K562 (cell line): ENCODE results near the gene ATL2. TPM values are rescaled to one million over a fixed set of nuclear protein-coding genes. Genes with fewer than 3 reads are reported as not detected.

Experiments used
- ATAC-seq: fragments of 200-7000 bp; cut with Tn5 transposase; 3 replicates; pipeline ENCODE4 v1.9.1; 2020; ENCODE audit warnings: moderate library complexity
- BruUV-seq: library from RNA; stranded (reverse); fragments of 400-500 nt; replicated peaks from 2 replicates; lab custom pipeline; 2021; lab: Mats Ljungman, UMichigan
- CTCF ChIA-PET: fragments of 300-600 bp; formaldehyde crosslinking; extraction: SDS; loops from one replicate; lab custom pipeline; 2021; ENCODE audit warnings: low intra/inter-chr PET ratio; lab: Yijun Ruan, JAX
- POLR2A ChIA-PET: fragments of 300-600, 350-650 bp; sonication (Branson Sonifier 250); formaldehyde crosslinking; extraction: SDS; loops from one replicate; lab custom pipeline; 2021; ENCODE audit warnings: antibody characterized with exemption, inconsistent platforms; lab: Yijun Ruan, JAX
- DNase-seq, 4 experiments: peaks; one replicate each; pipeline versions ENCODE4 v3.0.0 to v3.0.0-alpha.2; 2011 to 2018; ENCODE audit warnings: low spot score in 3 of 4, mixed read lengths in 3 of 4; ENCODE audit errors: extremely low read depth in 1 of 4
- FAIRE-seq: peaks from 2 replicates; lab custom pipeline; 2011; peaks lifted over from hg19 to GRCh38; lab: Jason Lieb, UNC
- H2AFZ ChIP-seq: 2 replicates; pipeline ENCODE4 v1.6.0; 2011; ENCODE audit warnings: low read depth, low read length, control low read depth, inconsistent platforms
- H3K27ac ChIP-seq: fragments of 200-600 bp; 3 replicates; pipeline ENCODE4 v1.8.0; 2011; ENCODE audit warnings: low read depth, mild to moderate bottlenecking, control low read depth, inconsistent platforms, low read length, moderate library complexity, mixed read lengths; ENCODE audit errors: extremely low read depth
- H3K27me3 ChIP-seq, 2 experiments: fragments of 300-600 bp in 1 of 2; 2 replicates in 1 of 2; 3 replicates in 1 of 2; pipeline versions ENCODE4 v1.6.0 to v1.8.0; 2011; ENCODE audit warnings: inconsistent platforms in 2 of 2, low read length in 2 of 2, mild to moderate bottlenecking in 1 of 2, mixed read lengths in 1 of 2, moderate library complexity in 1 of 2; ENCODE audit not compliant: control insufficient read depth in 2 of 2, insufficient read depth in 2 of 2
- H3K36me3 ChIP-seq: fragments of 300-600 bp; 3 replicates; pipeline ENCODE4 v1.8.0; 2011; ENCODE audit warnings: mild to moderate bottlenecking, low read length, inconsistent platforms; ENCODE audit not compliant: control insufficient read depth, insufficient read depth
- H3K4me1 ChIP-seq, 2 experiments: fragments of 200-600 bp in 1 of 2; replicated peaks in 1 of 2; 2 replicates in 1 of 2; 3 replicates in 1 of 2; pipeline versions ENCODE4 v1.5.1 to v1.8.0; 2011; ENCODE audit warnings: inconsistent platforms in 2 of 2, low read length in 2 of 2, mild to moderate bottlenecking in 1 of 2, mixed read lengths in 1 of 2, moderate library complexity in 1 of 2; ENCODE audit not compliant: control insufficient read depth in 2 of 2, insufficient read depth in 2 of 2
- H3K4me2 ChIP-seq: 2 replicates; pipeline ENCODE4 v1.6.1; 2011; ENCODE audit warnings: low read length, control low read depth, inconsistent platforms, mixed read lengths; ENCODE audit not compliant: insufficient read depth
- H3K4me3 ChIP-seq: fragments of 200-600 bp; sonication (generic), shearing (Covaris generic); 2 replicates; pipeline ENCODE4 v1.5.1; 2016; ENCODE audit warnings: control low read depth, inconsistent platforms
- H3K79me2 ChIP-seq: fragments of 200-600 bp; 3 replicates; pipeline ENCODE4 v1.8.0; 2011; ENCODE audit warnings: low read length, inconsistent platforms; ENCODE audit not compliant: control insufficient read depth, insufficient read depth
- H3K9ac ChIP-seq, 2 experiments: 2 replicates each; pipeline versions ENCODE4 v1.6.0 to v1.6.1; 2011; ENCODE audit warnings: low read depth in 2 of 2, low read length in 2 of 2, control low read depth in 1 of 2, inconsistent platforms in 1 of 2, mild to moderate bottlenecking in 1 of 2, mixed read lengths in 1 of 2; ENCODE audit not compliant: insufficient read depth in 1 of 2
- H3K9me1 ChIP-seq: one replicate; pipeline ENCODE4 v1.6.0; 2011; ENCODE audit warnings: inconsistent platforms, mild to moderate bottlenecking, low read length, moderate library complexity; ENCODE audit not compliant: control insufficient read depth, insufficient read depth
- H3K9me3 ChIP-seq: replicated peaks from 2 replicates; pipeline ENCODE4 v1.5.1; 2011; ENCODE audit warnings: low read depth, low read length, inconsistent platforms; ENCODE audit not compliant: control insufficient read depth, insufficient read depth
- H4K20me1 ChIP-seq: replicated peaks from 2 replicates; pipeline ENCODE4 v1.6.1; 2011; ENCODE audit warnings: low read length, inconsistent platforms, mixed read lengths; ENCODE audit not compliant: control insufficient read depth, insufficient read depth
- AFF4 ChIP-seq: sonication (generic); formaldehyde crosslinking; IDR thresholded peaks from 2 replicates; pipeline ENCODE4 v1.8.0; 2023; ENCODE audit warnings: mild to moderate bottlenecking, missing genetic modification reagents
- ELF1 ChIP-seq: fragments of 200-800 bp; sonication (Bioruptor generic); IDR thresholded peaks from 2 replicates; pipeline ENCODE4 v1.6.1; 2016; ENCODE audit warnings: missing genetic modification characterization, missing compliant biosample characterization
- HLTF ChIP-seq: fragments of 450-650 bp; IDR thresholded peaks from 2 replicates; pipeline ENCODE4 v1.6.1; 2016
- ILK ChIP-seq: fragments of 450-650 bp; IDR thresholded peaks from 2 replicates; pipeline ENCODE4 v1.6.1; 2016; ENCODE audit warnings: missing genetic modification characterization, low read depth, mild to moderate bottlenecking, missing compliant biosample characterization, moderate library complexity, borderline replicate concordance
- MCM3 ChIP-seq: fragments of 450-650 bp; IDR thresholded peaks from 2 replicates; pipeline ENCODE4 v1.6.1; 2016
- MECOM ChIP-seq: fragments of 250-450 bp; sonication (Bioruptor Pico); IDR thresholded peaks from 2 replicates; pipeline ENCODE4 v1.8.0; 2022; ENCODE audit warnings: inconsistent platforms
- PCBP2 ChIP-seq: fragments of 200-400 bp; formaldehyde crosslinking; IDR thresholded peaks from 2 replicates; pipeline ENCODE4 v1.6.1; 2018; ENCODE audit warnings: low read length, low read depth, mild to moderate bottlenecking, moderate library complexity; ENCODE audit not compliant: poor library complexity, severe bottlenecking
- PRDM10 ChIP-seq: fragments of 450-650 bp; IDR thresholded peaks from 2 replicates; pipeline ENCODE4 v1.6.1; 2018; ENCODE audit not compliant: partially characterized antibody
- PYGO2 ChIP-seq: fragments of 450-650 bp; IDR thresholded peaks from 2 replicates; pipeline ENCODE4 v1.6.1; 2016; ENCODE audit warnings: mild to moderate bottlenecking, missing genetic modification characterization, moderate library complexity, missing compliant biosample characterization
- RBM25 ChIP-seq: fragments of 200-400 bp; formaldehyde crosslinking; IDR thresholded peaks from 2 replicates; pipeline ENCODE4 v1.6.1; 2018; ENCODE audit warnings: low read length, low read depth, moderate library complexity; ENCODE audit not compliant: severe bottlenecking
- SMARCA5 ChIP-seq: fragments of 450-650 bp; IDR thresholded peaks from 2 replicates; pipeline ENCODE4 v1.6.1; 2016
- ZNF121 ChIP-seq: sonication (generic); formaldehyde crosslinking; conservative IDR thresholded peaks from 2 replicates; pipeline ENCODE4 v1.8.0; 2022; ENCODE audit warnings: missing genetic modification reagents
- ZNF699 ChIP-seq: fragments of 250-450 bp; sonication (Bioruptor Pico); IDR thresholded peaks from 2 replicates; pipeline ENCODE4 v1.8.0; 2021; ENCODE audit warnings: mild to moderate bottlenecking, moderate library complexity; ENCODE audit not compliant: insufficient replicate concordance
- WGBS: fragments of 100-300 bp; shearing (Covaris generic); methylation state at CpG from one replicate; pipeline ENCODE4 v1.1.6; 2016; ENCODE audit warnings: low coverage, mixed read lengths; ENCODE audit not compliant: insufficient coverage; ENCODE audit errors: missing lambda C conversion rate; 5-methylcytosine and 5-hydroxymethylcytosine counted together
- in situ Hi-C: fragments of 300-500 bp; cut with MboI; formaldehyde crosslinking; loops from 4 replicates; pipeline ENCODE4 v1.15.0; 2018; ENCODE audit warnings: inconsistent platforms, mixed read lengths
- intact Hi-C: fragments of 100-400 bp; cut with micrococcal nuclease; formaldehyde crosslinking; loops from 2 replicates; pipeline ENCODE4 v1.14.2; 2022
- polyA plus RNA-seq, 8 experiments: library from polyadenylated mRNA; depleted of rRNA in 4 of 8; stranded (reverse) in 5 of 8; unstranded in 3 of 8; fragments of >200 nt; fragmentation: Nextera tagmentation in 2 of 8; fragmentation: Illumina TruSeq in 1 of 8; extraction: Ambion mirVana in 2 of 8; extraction: Trizol in 1 of 8; gene quantifications; 2 replicates each; pipeline versions ENCODE4 v1.2.1 to v1.2.3, GENCODE V29; 2011 to 2014; ENCODE audit warnings: inconsistent platforms in 1 of 8, missing spikeins in 1 of 8
- total RNA-seq, 7 experiments: library from RNA; depleted of rRNA in 6 of 7; stranded (reverse); fragments of >200 nt in 6 of 7; fragmentation: Illumina TruSeq in 2 of 7; extraction: Trizol in 2 of 7; gene quantifications; 2 replicates each; pipeline versions ENCODE4 v1.2.1 to v1.2.3, GENCODE V29; 2011 to 2021; ENCODE audit warnings: low replicate concordance in 1 of 7

ATL2 gene
- total and polyA plus RNA-seq, 9 of the 15 experiments (the other 6 are each of a cell fraction or from before 2014, with no cell fraction given) = 12.0 to 80.8 (median 70.2) TPM

GRCh38 chr2:38390947-38391346 lies 13.9 kb upstream of the ATL2 start:
- Histone ChIP-seq H4K20me1 (no peaks in the 10 kb centered on the region), H3K9ac (no peak overlapping the region), H2AFZ (no peak overlapping the region), H3K27me3 (no peaks in the 10 kb centered on the region), H3K4me1 (peaks cover 3 to 6% of the 10 kb centered on the region in 2 experiments; a peak in 4 of 5 replicates), H3K27ac (no peak overlapping the region), H3K79me2 (no peaks in the 10 kb centered on the region), H3K4me3 (no peak overlapping the region), H3K4me2 (no peak overlapping the region), H3K9me3 (no peaks in the 10 kb centered on the region), H3K36me3 (no peaks in the 10 kb centered on the region), H3K9me1 (peaks cover 2% of the 10 kb centered on the region)
- FAIRE-seq (no peak), ATAC-seq (no peak), DNase-seq (no peak)
- POLR2A ChIA-PET = interaction anchor here (1.1 to 1.8 kb wide), 2 partner anchors 10 to 15 kb away, joined by 4 read pairs; no protein-coding TSS in a partner anchor
- TF ChIP-seq ILK (tag) (no peak), PRDM10 (no peak), PCBP2 (no peak), PYGO2 (tag) (no peak), HLTF (no peak), MECOM (no peak), ZNF699 (CRISPR knock-in tag) (no peak), ZNF121 (no peak), MCM3 (no peak), RBM25 (no peak), SMARCA5 (no peak), AFF4 (no peak), ELF1 (tag) (no peak)
- in situ Hi-C loops (no loop called here), intact Hi-C loops (no loop called here)
- BruUV-seq = no TSS peak
- CTCF ChIA-PET = no interaction called here
- 16% methylated on average over 3 of the region's 3 CpGs for WGBS
